ENCODE data around the gene NFE2L1.

NFE2L1 gene

DNA sequence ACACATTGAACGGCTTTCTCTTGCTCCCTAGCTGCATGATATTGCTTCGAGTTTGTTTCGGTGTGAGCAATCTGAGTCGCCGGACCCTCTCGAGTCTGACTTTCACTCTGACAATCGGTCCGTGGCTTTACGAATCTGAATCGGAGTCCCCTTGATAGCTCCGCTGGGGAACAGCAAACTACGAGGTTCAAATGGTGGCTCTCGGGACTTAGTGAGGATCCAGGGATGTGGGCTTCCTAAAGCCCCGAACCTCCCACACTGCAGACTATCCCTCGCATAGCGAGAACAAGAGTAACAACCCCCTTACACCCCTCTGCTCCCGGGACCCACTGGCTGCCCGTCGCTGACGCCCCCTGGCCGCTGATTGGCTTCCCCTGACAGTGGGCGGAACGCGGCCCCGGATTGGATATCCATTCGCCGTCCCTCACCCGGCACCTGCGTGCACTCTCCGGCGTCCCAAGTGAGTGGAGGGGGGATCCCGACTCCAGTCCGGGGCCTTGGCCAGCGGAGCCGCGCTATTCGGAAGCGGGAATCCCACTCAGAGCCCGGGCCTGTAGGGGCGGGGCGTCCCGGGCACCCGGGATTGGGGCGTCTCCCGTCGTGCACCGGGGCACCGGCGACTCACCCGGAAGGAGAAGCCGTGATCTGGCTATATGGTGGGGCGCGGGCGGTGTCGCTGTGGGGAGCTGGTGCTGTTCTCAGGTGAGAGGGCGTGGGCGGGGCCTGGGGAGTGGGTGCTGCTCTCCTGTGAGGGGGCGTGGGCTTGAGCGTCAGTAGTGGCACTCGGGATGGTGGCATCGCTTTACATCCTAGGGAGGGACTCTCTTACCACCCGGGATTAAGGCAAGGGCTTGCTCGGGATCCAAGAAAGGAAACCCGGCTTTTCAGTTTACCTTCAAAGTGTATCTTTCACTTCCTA, 59.2 kb downstream of the NFE2L1 start, which contains the start of gene SNX11:
TSS of gene SNX11 (plus strand) at position 630 of the 919 bp plus-strand sequence. CDS start 4,278 bp downstream, outside the sequence.
- Histone ChIP-seq H3K27ac (ENCODE audit: low read length) (no peak within 1 kb of the TSS), H3K9me3 (ENCODE audit: control insufficient read depth, insufficient read depth, low read length) (no peaks in the 10 kb centered on the region), H3K27me3 (ENCODE audit: control insufficient read depth, insufficient read depth, low read length) (no peaks in the 10 kb centered on the region), H3K4me1 (ENCODE audit: control insufficient read depth, insufficient read depth, low read length) (no peaks in the 10 kb centered on the region), H3K36me3 (ENCODE audit: control insufficient read depth, insufficient read depth, low read length) (no peaks in the 10 kb centered on the region), H3K4me3 (ENCODE audit: low read length) (peak within 1 kb of the TSS; percentile 55)
- WGBS (ENCODE audit: insufficient coverage, insufficient read length) = no CpG with 5 or more reads among the region's 64 CpGs
- peak; percentile 79 for DNase-seq (ENCODE audit: low read depth, low spot score)

DNA sequence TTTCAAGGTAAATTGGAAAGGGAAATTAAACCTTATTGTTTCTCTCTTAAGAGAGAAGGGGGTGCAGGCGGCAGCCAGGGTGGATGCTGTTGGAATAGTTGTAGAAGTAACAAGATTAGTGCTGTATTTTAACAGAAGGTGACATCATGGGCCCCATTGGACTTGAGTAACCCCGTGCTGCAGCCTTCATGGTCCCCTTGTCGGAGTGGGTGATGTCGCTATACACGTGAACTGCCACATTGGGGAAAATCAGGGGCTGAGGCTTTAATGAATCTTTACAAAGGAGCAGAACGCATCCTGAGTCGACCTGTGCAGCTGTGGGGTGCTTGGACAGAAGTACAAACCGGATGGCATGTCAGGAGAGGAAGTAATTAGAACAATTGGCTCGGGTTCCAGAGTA, 62.6 kb downstream of the NFE2L1 start:
- Histone ChIP-seq H3K4me3 (ENCODE audit: low read length) (no peak overlapping the region), H3K27ac (ENCODE audit: low read length) (no peak overlapping the region)
- DNase-seq (ENCODE audit: low read depth, low spot score) = no peak

More for the DNA sequence above, 62.6 kb downstream of the NFE2L1 start:
- Histone ChIP-seq H3K9me3 (ENCODE audit: control insufficient read depth, insufficient read depth, low read length) (no peaks in the 10 kb centered on the region), H3K36me3 (ENCODE audit: control insufficient read depth, insufficient read depth, low read length) (0 out of 2 replicates have a peak, but pooled peaks cover 4% of the 10 kb centered on the region), H3K27me3 (ENCODE audit: control insufficient read depth, insufficient read depth, low read length) (no peaks in the 10 kb centered on the region), H3K4me1 (ENCODE audit: control insufficient read depth, insufficient read depth, low read length) (no peaks in the 10 kb centered on the region)
- no CpG with 5 or more reads among the region's 9 CpGs for WGBS (ENCODE audit: insufficient coverage, insufficient read length)
